NB4 (cell line): ENCODE data around the gene ZNF552.

ENCODE experiments used
- MAX ChIP-seq: IDR thresholded peaks from 2 replicates; pipeline ENCODE4 v1.6.1; 2011; ENCODE audit warnings: low read depth, low read length
- POLR2A ChIP-seq: IDR thresholded peaks from 2 replicates; pipeline ENCODE4 v1.6.1; 2011; ENCODE audit warnings: mild to moderate bottlenecking; ENCODE audit not compliant: insufficient read length; ENCODE audit errors: extremely low read depth

- no peak for TF ChIP-seq MAX
- TF ChIP-seq POLR2A: no peak
These were observed 3.3 kb upstream of the ZNF552 start for GRCh38 chr19:57817976-57818375.
